DMS53 treated with DMSO at 0.1 percent for 48 hours (cell line): Measurements from ENCODE around the gene SLC16A9.
"Not testable (repeated sequence)": the region's sequence is repeated elsewhere in the genome, so short reads cannot be mapped to it uniquely, and the experiment has no call there.

Source experiments
- DNase-seq: peaks from one replicate; lab custom pipeline; 2025; ENCODE audit not compliant: unreplicated experiment; lab: John Stamatoyannopoulos, UW

SLC16A9 gene

DNA sequence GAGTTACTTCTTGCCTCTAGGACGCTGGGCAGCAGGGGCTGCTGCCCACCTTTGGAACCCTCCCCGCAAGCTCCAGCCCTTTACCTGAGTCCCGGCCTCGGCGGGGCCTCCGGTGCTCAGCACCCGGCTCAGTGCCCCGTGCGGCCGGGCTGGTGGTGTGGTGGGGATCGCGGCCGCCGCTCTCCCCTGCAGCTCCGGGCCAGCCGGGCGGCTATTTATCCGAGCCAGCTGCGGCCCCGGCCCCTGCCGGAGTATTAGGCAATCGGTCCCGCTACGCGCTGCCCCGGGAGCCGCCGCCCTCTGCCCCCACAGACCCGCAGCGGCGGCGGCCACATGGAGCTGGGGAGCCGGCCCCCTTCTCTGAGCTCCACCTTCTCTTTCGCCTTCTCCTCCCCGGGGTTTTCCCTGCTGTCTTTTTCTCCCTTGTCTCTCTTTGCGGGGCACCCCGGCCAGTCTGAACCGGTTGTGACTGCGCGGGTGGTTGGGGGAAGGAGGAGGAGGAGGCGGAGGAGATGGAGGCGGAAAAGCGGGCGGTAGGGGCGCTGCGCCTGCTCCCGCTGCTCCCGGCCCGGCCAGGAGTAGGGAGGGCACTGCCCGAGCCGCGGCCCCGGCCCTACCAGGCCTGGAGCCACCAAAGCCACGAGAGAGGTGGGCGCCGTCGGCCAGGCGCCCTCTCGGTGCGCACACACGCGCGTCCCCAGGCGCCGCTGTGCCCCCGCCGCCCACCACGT lies at the start of gene SLC16A9:
Gene SLC16A9 (minus strand): TSS at position 456 of the 731 bp plus-strand sequence. CDS start 25,559 bp downstream, outside the sequence.
- DNase-seq = no peak

- no peak for DNase-seq
Measured at GRCh38 chr10:59757966-59758365, 48.3 kb upstream of the SLC16A9 start.

DNA sequence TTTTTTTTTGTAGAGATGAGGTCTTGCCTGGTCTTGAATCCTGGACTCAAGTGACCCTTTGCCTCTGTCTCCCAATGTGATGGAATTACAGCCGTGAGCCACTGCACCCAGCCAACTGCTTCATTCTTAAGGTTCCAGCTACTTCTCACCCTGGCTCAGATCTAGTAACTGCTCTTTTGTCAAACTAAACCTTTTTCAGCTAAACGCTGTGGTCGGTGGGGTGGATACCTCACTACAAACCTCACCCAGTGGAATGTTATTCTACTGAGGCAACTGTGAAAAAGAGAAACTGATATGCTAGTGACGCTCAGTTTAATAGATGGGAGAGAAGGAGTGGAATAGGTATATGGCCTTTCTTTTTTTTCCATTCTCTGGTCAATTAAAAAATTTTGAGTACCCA lies 45.3 kb upstream of the SLC16A9 start:
- DNase-seq = no peak

DNA sequence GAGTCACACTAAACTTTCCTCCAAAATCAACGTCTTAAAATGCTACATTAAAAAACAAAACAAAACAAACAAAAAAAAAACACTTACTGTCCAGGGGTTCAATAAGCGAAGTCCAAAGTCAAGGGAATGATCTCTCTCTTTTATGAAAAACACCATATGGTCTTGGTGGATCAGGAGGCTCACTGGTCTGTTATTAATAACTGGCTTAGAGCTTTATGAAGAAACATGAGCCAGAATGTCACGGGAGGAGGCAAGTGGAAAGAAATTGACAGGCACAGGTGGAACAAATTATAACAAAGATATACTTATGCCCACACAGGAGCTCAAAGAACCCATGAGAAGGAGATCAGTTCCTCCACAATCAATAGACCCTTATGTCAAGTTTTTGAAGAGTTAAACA lies 43.6 kb upstream of the SLC16A9 start, which contains the start of gene MRLN:
Gene MRLN (minus strand): TSS at position 189 of the 400 bp plus-strand sequence.
- DNase-seq = no peak

DNA sequence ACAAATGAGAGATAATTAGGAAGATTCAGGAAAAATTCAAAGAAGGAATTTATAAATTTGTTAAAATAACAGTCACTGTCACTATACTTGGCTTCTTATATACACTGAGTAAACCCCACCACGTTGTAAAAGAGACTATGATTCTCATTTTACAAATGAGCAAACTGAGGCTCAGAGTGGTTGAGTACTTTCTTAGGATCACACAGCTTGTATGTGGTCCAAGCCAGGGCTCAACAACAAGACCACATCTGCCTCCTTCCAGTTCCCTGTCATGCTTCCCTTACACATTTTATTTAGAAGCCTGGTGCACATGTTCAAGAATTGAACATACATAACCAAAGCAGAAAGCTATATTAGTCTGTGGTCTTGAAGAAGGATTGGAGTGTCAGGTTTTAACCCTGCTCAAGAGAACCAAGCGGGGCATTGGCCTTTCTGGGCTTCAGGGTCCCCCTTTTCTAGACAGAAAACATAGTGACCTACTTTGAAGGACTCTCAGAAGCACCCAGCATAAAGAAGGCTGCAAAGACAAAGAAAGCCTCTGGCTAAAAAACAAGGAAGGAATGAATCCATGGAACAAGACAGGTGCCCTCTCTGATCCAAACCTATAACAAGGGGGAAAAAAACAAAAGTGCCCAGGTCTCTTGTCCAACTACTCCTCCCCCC lies 42.8 kb upstream of the SLC16A9 start:
- DNase-seq = no peak

- DNase-seq = no peak
Measured at GRCh38 chr10:59750155-59750945, 40.7 kb upstream of the SLC16A9 start.

GRCh38 chr10:59748834-59749233 lies 39.2 kb upstream of the SLC16A9 start:
- DNase-seq = peak; percentile 19

GRCh38 chr10:59745163-59745650 lies 35.6 kb upstream of the SLC16A9 start:
- no peak for DNase-seq

GRCh38 chr10:59744762-59745161 lies 35.1 kb upstream of the SLC16A9 start:
- not testable (repeated sequence) for DNase-seq

GRCh38 chr10:59744156-59744555 lies 34.5 kb upstream of the SLC16A9 start:
- not testable (repeated sequence) for DNase-seq

DNA sequence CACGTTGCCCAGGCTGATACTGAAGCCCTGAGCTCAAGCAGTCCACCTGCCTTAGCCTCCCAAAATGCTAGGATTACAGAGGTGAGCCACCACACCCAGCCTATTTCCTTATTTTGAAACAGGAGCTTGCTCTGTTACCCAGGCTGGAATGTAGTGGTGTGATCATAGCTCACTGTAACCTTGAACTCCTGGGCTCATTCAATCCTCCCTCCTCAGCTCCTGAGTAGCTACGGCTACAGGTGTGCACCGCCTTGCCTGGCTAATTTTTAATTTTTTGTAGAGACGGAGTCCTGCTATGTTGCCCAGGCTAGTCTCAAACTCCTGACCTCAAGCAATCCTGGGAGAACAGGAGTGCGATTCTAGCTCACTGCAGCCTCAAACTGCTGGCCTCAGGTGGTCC lies 31.9 kb upstream of the SLC16A9 start:
- no peak for DNase-seq

GRCh38 chr10:59741048-59741447 lies 31.4 kb upstream of the SLC16A9 start:
- DNase-seq = no peak

DNA sequence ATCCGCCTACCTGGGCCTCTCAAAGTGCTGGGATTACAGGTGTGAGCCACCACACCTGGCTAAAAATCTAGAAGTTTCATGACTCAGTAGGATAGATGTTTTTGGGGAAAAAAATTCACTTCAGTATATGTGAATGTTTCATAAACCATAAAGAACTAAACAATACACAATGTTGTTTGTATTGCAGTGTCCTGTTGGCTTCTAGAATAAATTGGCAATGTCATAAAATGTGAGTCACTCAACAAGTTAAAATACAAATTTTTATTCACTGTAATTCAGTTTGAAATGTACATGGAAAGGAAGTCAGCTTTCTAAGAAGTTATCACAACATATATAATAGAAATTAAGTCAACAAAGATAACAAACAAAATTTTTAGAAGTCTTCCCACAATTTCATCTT lies 27.1 kb upstream of the SLC16A9 start:
- no peak for DNase-seq

DNA sequence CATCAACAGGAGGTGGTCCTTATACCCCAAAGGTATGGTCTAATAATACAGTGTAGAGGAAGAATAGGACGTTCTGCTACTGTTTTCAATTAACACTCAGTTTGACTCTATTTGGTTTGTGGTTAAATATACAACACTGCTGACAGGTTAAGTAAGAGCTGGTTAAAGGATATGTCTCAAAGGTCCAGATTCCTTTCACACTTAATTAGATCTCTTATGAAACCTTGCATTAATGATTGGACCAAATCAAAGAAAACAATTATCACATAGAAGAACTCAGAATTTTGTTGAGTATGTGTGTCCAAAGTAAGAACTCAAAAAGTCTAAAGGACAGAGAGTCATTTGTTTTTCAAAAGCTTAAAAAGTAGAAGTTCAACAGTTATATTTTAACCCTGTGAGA lies 25.6 kb upstream of the SLC16A9 start:
- DNase-seq = no peak

DNA sequence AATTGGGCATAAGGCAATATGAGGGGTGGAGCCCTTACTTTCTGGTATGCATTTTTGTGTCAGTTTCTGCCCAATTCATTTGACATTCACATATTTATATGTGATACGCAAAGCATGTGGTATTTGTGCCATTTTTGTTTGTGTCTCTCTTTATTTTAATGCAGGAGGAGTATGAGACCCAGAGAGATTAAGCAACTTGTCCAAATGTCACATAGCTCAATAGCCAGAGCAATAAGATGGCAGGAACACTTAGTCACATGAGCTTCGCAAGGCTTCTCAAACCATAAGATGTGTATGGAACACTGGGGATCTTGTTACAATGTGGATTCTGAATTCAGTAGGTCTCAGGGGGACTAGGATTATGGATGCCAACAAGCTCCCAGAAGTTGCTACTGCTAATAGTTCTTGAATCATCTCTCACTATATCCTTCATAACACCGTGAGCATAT lies 24.4 kb upstream of the SLC16A9 start:
- no peak for DNase-seq

- DNase-seq = not testable (repeated sequence)
Measured at GRCh38 chr10:59733321-59734013, 23.8 kb upstream of the SLC16A9 start.

DNA sequence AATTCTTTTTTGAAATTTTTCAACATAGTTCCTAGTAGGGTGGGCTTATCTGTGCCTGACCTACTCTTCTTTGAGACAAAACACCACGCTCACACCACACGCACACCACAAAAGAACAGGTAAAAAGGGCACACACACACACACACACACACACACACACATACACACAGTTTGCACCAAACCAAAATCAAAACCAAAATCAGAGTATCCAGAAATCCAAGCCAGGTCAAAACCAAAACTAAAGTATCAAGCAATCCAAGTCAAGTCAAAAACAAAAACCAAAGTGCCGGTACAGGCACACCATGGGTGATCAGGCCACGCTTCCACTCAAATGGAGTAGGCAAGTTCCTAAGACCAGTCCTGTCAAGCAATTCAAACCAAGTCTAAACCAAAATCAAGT lies 23.2 kb upstream of the SLC16A9 start:
- not testable (repeated sequence) for DNase-seq

DNA sequence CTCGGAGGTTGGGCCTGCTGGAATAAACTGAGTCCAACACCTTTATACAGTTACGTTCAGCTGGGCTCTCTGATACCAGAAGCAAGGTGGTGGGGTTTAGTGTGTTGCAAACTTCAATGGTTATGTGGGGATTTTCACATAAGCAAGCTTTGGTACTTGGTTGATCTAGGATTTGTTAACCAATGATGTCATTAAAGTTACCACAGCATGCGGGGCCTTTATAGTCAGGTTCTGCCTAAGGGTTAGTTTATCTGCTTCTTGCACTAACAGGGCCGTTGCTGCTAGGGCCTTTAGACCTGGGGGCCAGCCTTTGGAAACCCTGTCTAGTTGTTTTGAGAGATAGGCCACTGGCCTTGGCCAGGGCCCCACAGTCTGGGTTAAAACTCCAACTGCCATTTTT lies 19.5 kb upstream of the SLC16A9 start:
- not testable (repeated sequence) for DNase-seq

GRCh38 chr10:59724098-59724938 lies 14.7 kb upstream of the SLC16A9 start:
- no peak for DNase-seq

GRCh38 chr10:59720377-59720776 lies 10.7 kb upstream of the SLC16A9 start:
- DNase-seq = no peak
